NCI-H128 (cell line): ENCODE results near the gene CCDC182.

Experiments
- DNase-seq: peaks from one replicate; lab custom pipeline; 2025; ENCODE audit not compliant: unreplicated experiment; lab: John Stamatoyannopoulos, UW

Gene CCDC182

GRCh38 chr17:57730026-57730701 lies 14.9 kb downstream of the CCDC182 start:
- no peak for DNase-seq

- DNase-seq: no peak
Observed at GRCh38 chr17:57727630-57728175, 17.4 kb downstream of the CCDC182 start.

GRCh38 chr17:57726838-57727237 lies 18.3 kb downstream of the CCDC182 start:
- no peak for DNase-seq

- no peak for DNase-seq
Observed at GRCh38 chr17:57726213-57726790, 18.8 kb downstream of the CCDC182 start.

GRCh38 chr17:57724729-57725125 lies 20.4 kb downstream of the CCDC182 start:
- no peak for DNase-seq

GRCh38 chr17:57724026-57724728 lies 20.9 kb downstream of the CCDC182 start:
- DNase-seq: no peak

GRCh38 chr17:57723427-57724025 lies 21.6 kb downstream of the CCDC182 start:
- no peak for DNase-seq

GRCh38 chr17:57722704-57723043 lies 22.4 kb downstream of the CCDC182 start:
- DNase-seq: no peak

GRCh38 chr17:57721967-57722703 lies 23.0 kb downstream of the CCDC182 start:
- no peak for DNase-seq

- DNase-seq: no peak
Observed at GRCh38 chr17:57720386-57721035, 24.6 kb downstream of the CCDC182 start.

- DNase-seq: no peak
Observed at GRCh38 chr17:57718878-57719277, 26.2 kb downstream of the CCDC182 start.

GRCh38 chr17:57715981-57716380 lies 29.1 kb downstream of the CCDC182 start:
- no peak for DNase-seq

- no peak for DNase-seq
Observed at GRCh38 chr17:57714665-57715180, 30.4 kb downstream of the CCDC182 start.

- no peak for DNase-seq
Observed at GRCh38 chr17:57713140-57713539, 32.0 kb downstream of the CCDC182 start.

- no peak for DNase-seq
Observed at GRCh38 chr17:57708410-57708809, 36.7 kb downstream of the CCDC182 start.

GRCh38 chr17:57707892-57708291 lies 37.2 kb downstream of the CCDC182 start:
- no peak for DNase-seq

- DNase-seq: no peak
Observed at GRCh38 chr17:57706761-57707160, 38.3 kb downstream of the CCDC182 start.

- DNase-seq: no peak
Observed at GRCh38 chr17:57705921-57706695, 39.0 kb downstream of the CCDC182 start.

GRCh38 chr17:57704448-57704847 lies 40.7 kb downstream of the CCDC182 start:
- no peak for DNase-seq

- DNase-seq: no peak
Observed at GRCh38 chr17:57703273-57703672, 41.8 kb downstream of the CCDC182 start.
